HepG2 (cell line): ENCODE results near the gene DAZAP1. TPM values are rescaled to one million over a fixed set of nuclear protein-coding genes. Genes with fewer than 3 reads are reported as not detected.

Experiments
- ARNTL ChIP-seq: sonication (generic); formaldehyde crosslinking; IDR thresholded peaks from 2 replicates; pipeline ENCODE4 v1.4.0; 2020; ENCODE audit warnings: mild to moderate bottlenecking, missing genetic modification reagents
- BRCA1 ChIP-seq: sonication (generic); formaldehyde crosslinking; IDR thresholded peaks from 2 replicates; pipeline ENCODE4 v1.4.0; 2020; ENCODE audit warnings: missing genetic modification reagents
- DR1 ChIP-seq: sonication (generic); formaldehyde crosslinking; IDR thresholded peaks from 2 replicates; pipeline ENCODE4 v1.8.0; 2021; ENCODE audit warnings: mild to moderate bottlenecking, missing genetic modification reagents, inconsistent platforms
- GABPB1 ChIP-seq: IDR thresholded peaks from 2 replicates; pipeline ENCODE4 v1.6.1; 2016; ENCODE audit warnings: mild to moderate bottlenecking, missing genetic modification reagents, moderate library complexity, missing compliant biosample characterization
- GZF1 ChIP-seq: sonication (generic); formaldehyde crosslinking; IDR thresholded peaks from 2 replicates; pipeline ENCODE4 v1.5.1; 2020; ENCODE audit warnings: mild to moderate bottlenecking, missing genetic modification reagents
- HBP1 ChIP-seq: IDR thresholded peaks from 2 replicates; pipeline ENCODE4 v1.6.1; 2016; ENCODE audit warnings: low read depth, control low read depth
- HIC2 ChIP-seq: sonication (generic); formaldehyde crosslinking; IDR thresholded peaks from 2 replicates; pipeline ENCODE4 v1.9.0; 2022; ENCODE audit warnings: low read depth, missing genetic modification reagents
- HNRNPL ChIP-seq: fragments of 200-400 bp; formaldehyde crosslinking; IDR thresholded peaks from 2 replicates; pipeline ENCODE4 v1.6.1; 2017; ENCODE audit warnings: mild to moderate bottlenecking, low read depth, low read length
- KAT2B ChIP-seq: fragments of 150-350 bp; IDR thresholded peaks from 2 replicates; pipeline ENCODE4 v1.6.1; 2014; ENCODE audit warnings: low read depth, low read length, borderline replicate concordance
- KLF16 ChIP-seq, 2 experiments: sonication (generic) in 1 of 2; formaldehyde crosslinking in 1 of 2; IDR thresholded peaks; 2 replicates each; pipeline versions ENCODE4 v1.6.1 to v1.8.0; 2016 to 2023; ENCODE audit warnings: missing genetic modification reagents in 2 of 2, missing compliant biosample characterization in 1 of 2
- MTA3 ChIP-seq: sonication (generic); formaldehyde crosslinking; IDR thresholded peaks from 2 replicates; pipeline ENCODE4 v1.4.0; 2020; ENCODE audit warnings: missing genetic modification reagents
- PHF20 ChIP-seq: sonication (generic); formaldehyde crosslinking; IDR thresholded peaks from 2 replicates; pipeline ENCODE4 v1.5.0; 2020; ENCODE audit warnings: mild to moderate bottlenecking, missing genetic modification reagents
- RFX1 ChIP-seq: fragments of 450-650 bp; IDR thresholded peaks from 2 replicates; pipeline ENCODE4 v1.6.1; 2017
- SMARCE1 ChIP-seq: fragments of 450-650 bp; IDR thresholded peaks from 2 replicates; pipeline ENCODE4 v1.6.1; 2017; ENCODE audit warnings: borderline replicate concordance
- SMC3 ChIP-seq: IDR thresholded peaks from 2 replicates; pipeline ENCODE4 v1.6.1; 2011; ENCODE audit warnings: low read length, improper control_type of control experiment
- SPEN ChIP-seq: sonication (generic); formaldehyde crosslinking; IDR thresholded peaks from 2 replicates; pipeline ENCODE4 v1.5.1; 2020; ENCODE audit warnings: low read depth, mild to moderate bottlenecking, missing genetic modification reagents
- ZC3H13 ChIP-seq: sonication (generic); formaldehyde crosslinking; IDR thresholded peaks from 2 replicates; pipeline ENCODE4 v1.8.1; 2023; ENCODE audit warnings: mild to moderate bottlenecking, missing genetic modification reagents, moderate library complexity
- ZMYM4 ChIP-seq: sonication (generic); formaldehyde crosslinking; IDR thresholded peaks from 2 replicates; pipeline ENCODE4 v1.8.1; 2023; ENCODE audit warnings: mild to moderate bottlenecking, missing genetic modification reagents
- ZNF687 ChIP-seq: sonication (generic); formaldehyde crosslinking; IDR thresholded peaks from 2 replicates; pipeline ENCODE4 v1.5.1; 2020; ENCODE audit warnings: mild to moderate bottlenecking, missing genetic modification reagents, moderate library complexity
- ZNF891 ChIP-seq: sonication (generic); formaldehyde crosslinking; IDR thresholded peaks from 2 replicates; pipeline ENCODE4 v1.5.0; 2020; ENCODE audit warnings: mild to moderate bottlenecking, missing genetic modification reagents
- polyA plus RNA-seq, 8 experiments: library from polyadenylated mRNA; depleted of rRNA in 3 of 8; stranded (reverse) in 7 of 8; unstranded in 1 of 8; fragments of >200 nt; fragmentation: Illumina TruSeq in 4 of 8; extraction: Trizol in 4 of 8; gene quantifications; 2 replicates each; pipeline versions ENCODE4 v1.2.1 to v1.2.3, GENCODE V29; 2011 to 2016; ENCODE audit warnings: low read depth in 4 of 8, missing spikeins in 1 of 8, mixed read lengths in 1 of 8; ENCODE audit not compliant: insufficient read depth in 1 of 8
- total RNA-seq, 5 experiments: library from RNA; depleted of rRNA; stranded (reverse); fragments of >200 nt; fragmentation: Illumina TruSeq; extraction: Trizol; gene quantifications; 2 replicates each; pipeline ENCODE4 v1.2.3, GENCODE V29; 2016; ENCODE audit warnings: low read depth in 1 of 5
- TF ChIP-seq, protein P1 (sequence below): sonication (generic); formaldehyde crosslinking; IDR thresholded peaks from 2 replicates; pipeline ENCODE4 v1.4.0; 2020; ENCODE audit warnings: missing genetic modification reagents, borderline replicate concordance

The DAZAP1 gene
- total and polyA plus RNA-seq, 2 of the 13 experiments (the other 11 are each of a cell fraction or from before 2014, with no cell fraction given): 63.3 to 79.2 TPM

GRCh38 chr19:1453525-1454364, 46.4 kb downstream of the DAZAP1 start (continued):
- TF ChIP-seq HBP1 (no peak), PHF20 (CRISPR knock-in tag) (no peak), ARNTL (CRISPR knock-in tag) (0 out of 2 replicates have a peak, but pooled peaks have one; percentile 23), GABPB1 (peak; percentile 31; the same call in 1 of the 2 replicates), RFX1 (no peak), ZMYM4 (no peak), MTA3 (no peak), ZNF687 (peak; percentile 49), SMC3 (no peak), KAT2B (no peak), BRCA1 (CRISPR knock-in tag) (no peak), HNRNPL (peak; percentile 89), GZF1 (no peak), ZNF891 (no peak), SMARCE1 (no peak), DR1 (CRISPR knock-in tag) (no peak), KLF16 (CRISPR knock-in tag; IDR thresholded peaks at IDR 0.05) (0 out of 4 replicates have a peak, but pooled peaks of 1 of the 2 experiments have one; percentile 1), SPEN (CRISPR knock-in tag) (0 out of 2 replicates have a peak, but pooled peaks have one; percentile 24), ZC3H13 (CRISPR knock-in tag) (no peak), HIC2 (CRISPR knock-in tag) (0 out of 2 replicates have a peak, but pooled peaks have one; percentile 20)
- TF ChIP-seq, protein P1, sequence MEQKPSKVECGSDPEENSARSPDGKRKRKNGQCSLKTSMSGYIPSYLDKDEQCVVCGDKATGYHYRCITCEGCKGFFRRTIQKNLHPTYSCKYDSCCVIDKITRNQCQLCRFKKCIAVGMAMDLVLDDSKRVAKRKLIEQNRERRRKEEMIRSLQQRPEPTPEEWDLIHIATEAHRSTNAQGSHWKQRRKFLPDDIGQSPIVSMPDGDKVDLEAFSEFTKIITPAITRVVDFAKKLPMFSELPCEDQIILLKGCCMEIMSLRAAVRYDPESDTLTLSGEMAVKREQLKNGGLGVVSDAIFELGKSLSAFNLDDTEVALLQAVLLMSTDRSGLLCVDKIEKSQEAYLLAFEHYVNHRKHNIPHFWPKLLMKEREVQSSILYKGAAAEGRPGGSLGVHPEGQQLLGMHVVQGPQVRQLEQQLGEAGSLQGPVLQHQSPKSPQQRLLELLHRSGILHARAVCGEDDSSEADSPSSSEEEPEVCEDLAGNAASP (CRISPR knock-in tag): peak; percentile 69; the same call in 1 of the 2 replicates
